Hepatocyte (in vitro differentiated cells): ENCODE data around the gene THSD4.

Source experiments
- CTCF ChIP-seq: fragments of 200-600 bp; sonication (generic); IDR thresholded peaks from 2 replicates; pipeline ENCODE4 v1.5.1; 2016; ENCODE audit warnings: antibody characterized with exemption, mild to moderate bottlenecking; ENCODE audit not compliant: poor library complexity
- EZH2 ChIP-seq: fragments of 200-600 bp; sonication (generic); IDR thresholded peaks from 2 replicates; pipeline ENCODE4 v1.6.1; 2016; ENCODE audit warnings: antibody characterized with exemption, mild to moderate bottlenecking, borderline replicate concordance
- EZH2phosphoT487 ChIP-seq: fragments of 200-600 bp; sonication (generic); IDR thresholded peaks from one replicate; pipeline ENCODE4 v1.6.1; 2018; ENCODE audit warnings: antibody characterized with exemption, mild to moderate bottlenecking, low read depth, moderate library complexity; ENCODE audit not compliant: unreplicated experiment, severe bottlenecking

- no peak for TF ChIP-seq CTCF
- no peak for TF ChIP-seq EZH2
- TF ChIP-seq EZH2phosphoT487 = no peak
These were observed 141.8 kb downstream of the THSD4 start for GRCh38 chr15:71256934-71257664.
